ENCODE results near the gene POLR2A. TPM values are rescaled to one million over a fixed set of nuclear protein-coding genes. Genes with fewer than 3 reads are reported as not detected.

Gene POLR2A
- total RNA-seq, 1 donor from 2014 or later = 198 TPM

DNA sequence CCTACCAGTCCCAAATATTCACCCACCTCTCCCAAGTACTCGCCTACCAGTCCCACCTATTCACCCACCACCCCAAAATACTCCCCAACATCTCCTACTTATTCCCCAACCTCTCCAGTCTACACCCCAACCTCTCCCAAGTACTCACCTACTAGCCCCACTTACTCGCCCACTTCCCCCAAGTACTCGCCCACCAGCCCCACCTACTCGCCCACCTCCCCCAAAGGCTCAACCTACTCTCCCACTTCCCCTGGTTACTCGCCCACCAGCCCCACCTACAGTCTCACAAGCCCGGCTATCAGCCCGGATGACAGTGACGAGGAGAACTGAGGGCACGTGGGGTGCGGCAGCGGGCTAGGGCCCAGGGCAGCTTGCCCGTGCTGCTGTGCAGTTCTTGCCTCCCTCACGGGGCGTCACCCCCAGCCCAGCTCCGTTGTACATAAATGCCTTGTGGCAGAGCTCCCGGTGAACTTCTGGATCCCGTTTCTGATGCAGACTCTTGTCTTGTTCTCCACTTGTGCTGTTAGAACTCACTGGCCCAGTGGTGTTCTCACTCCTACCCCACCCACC lies 29.8 kb downstream of the POLR2A start:
- TF ChIP-seq, protein P1, sequence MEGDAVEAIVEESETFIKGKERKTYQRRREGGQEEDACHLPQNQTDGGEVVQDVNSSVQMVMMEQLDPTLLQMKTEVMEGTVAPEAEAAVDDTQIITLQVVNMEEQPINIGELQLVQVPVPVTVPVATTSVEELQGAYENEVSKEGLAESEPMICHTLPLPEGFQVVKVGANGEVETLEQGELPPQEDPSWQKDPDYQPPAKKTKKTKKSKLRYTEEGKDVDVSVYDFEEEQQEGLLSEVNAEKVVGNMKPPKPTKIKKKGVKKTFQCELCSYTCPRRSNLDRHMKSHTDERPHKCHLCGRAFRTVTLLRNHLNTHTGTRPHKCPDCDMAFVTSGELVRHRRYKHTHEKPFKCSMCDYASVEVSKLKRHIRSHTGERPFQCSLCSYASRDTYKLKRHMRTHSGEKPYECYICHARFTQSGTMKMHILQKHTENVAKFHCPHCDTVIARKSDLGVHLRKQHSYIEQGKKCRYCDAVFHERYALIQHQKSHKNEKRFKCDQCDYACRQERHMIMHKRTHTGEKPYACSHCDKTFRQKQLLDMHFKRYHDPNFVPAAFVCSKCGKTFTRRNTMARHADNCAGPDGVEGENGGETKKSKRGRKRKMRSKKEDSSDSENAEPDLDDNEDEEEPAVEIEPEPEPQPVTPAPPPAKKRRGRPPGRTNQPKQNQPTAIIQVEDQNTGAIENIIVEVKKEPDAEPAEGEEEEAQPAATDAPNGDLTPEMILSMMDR (IDR thresholded peaks at IDR 0.05; ENCODE audit: unreplicated experiment) = no peak
- H3K9me3 Mint-ChIP-seq (ENCODE audit: unreplicated experiment) = no peaks in the 10 kb centered on the region
- H3K27ac Mint-ChIP-seq (ENCODE audit: unreplicated experiment) = no peak overlapping the region
- H3K4me3 Mint-ChIP-seq (ENCODE audit: unreplicated experiment) = no peak overlapping the region
- no peak for DNase-seq (ENCODE audit: low spot score)
- H3K27me3 Mint-ChIP-seq (ENCODE audit: unreplicated experiment) = peaks cover 9% of the 10 kb centered on the region
- H3K36me3 Mint-ChIP-seq (ENCODE audit: low read depth, unreplicated experiment) = peaks cover 33% of the 10 kb centered on the region
- no peaks in the 10 kb centered on the region for H3K4me1 Mint-ChIP-seq (ENCODE audit: unreplicated experiment)

DNA sequence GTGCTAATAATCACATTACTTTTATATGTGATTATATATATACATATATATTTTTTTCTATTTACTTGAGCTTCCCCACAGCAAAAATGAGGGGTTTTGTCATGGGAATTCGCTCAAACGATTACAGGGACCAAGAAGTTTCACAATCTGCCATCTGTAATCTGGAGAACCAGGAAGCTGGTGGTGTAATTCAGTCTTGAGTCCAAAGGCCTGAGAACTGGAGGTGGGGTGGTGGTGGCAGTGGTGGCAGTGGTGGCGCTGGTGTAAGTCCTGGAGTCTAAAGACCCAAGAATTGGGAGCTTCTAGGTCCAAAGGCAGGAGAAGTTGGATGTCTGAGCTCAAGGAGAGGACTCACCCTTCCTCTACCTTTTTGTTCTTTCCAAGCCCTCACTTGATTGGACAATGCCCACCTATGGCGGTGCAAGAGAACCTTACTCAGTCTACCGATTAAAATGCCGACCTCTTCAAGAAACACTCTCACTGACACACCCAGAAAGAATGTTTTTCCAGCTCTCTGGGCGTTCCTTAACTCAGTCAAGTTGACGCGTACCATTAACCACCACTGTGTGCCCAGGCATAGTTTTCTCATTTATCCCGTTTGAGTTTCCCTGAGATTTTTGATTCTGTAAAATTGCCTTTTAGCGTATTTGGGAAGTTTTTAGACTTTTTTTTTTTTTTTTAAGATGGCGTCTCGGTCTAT lies 31.9 kb downstream of the POLR2A start:
- DNase-seq (ENCODE audit: low spot score) = no peak
- H3K36me3 Mint-ChIP-seq (ENCODE audit: low read depth, unreplicated experiment) = peaks cover 20% of the 10 kb centered on the region
- peaks cover 5% of the 10 kb centered on the region for H3K27me3 Mint-ChIP-seq (ENCODE audit: unreplicated experiment)
- peak overlapping the region; percentile 47 for H3K4me3 Mint-ChIP-seq (ENCODE audit: unreplicated experiment)
- no peaks in the 10 kb centered on the region for H3K9me3 Mint-ChIP-seq (ENCODE audit: unreplicated experiment)
- no peaks in the 10 kb centered on the region for H3K4me1 Mint-ChIP-seq (ENCODE audit: unreplicated experiment)
- TF ChIP-seq, protein P1 (IDR thresholded peaks at IDR 0.05; ENCODE audit: unreplicated experiment) = no peak
- H3K27ac Mint-ChIP-seq (ENCODE audit: unreplicated experiment) = no peak overlapping the region

DNA sequence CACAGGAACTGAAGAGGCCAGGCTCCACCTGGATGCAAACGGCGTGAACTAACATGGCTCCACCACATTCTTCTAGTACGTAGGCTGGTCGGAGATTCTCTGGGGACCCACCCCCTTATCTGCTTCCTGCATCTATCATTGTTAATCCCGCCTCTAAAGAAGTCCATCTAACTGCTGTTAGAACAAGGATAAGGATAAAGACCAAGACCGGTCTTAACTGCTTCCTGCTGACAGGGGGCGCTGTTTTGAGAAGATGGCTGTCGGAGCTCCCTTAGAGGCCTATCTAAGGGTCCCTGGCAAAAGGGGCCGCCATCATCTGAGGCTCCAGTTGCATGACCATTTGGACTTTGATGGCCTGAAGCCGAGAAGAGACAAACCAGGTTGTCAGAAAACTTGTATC lies 38.9 kb downstream of the POLR2A start:
- peaks cover 3% of the 10 kb centered on the region for H3K9me3 Mint-ChIP-seq (ENCODE audit: unreplicated experiment)
- H3K27me3 Mint-ChIP-seq (ENCODE audit: unreplicated experiment) = peaks cover 2% of the 10 kb centered on the region
- TF ChIP-seq, protein P1 (IDR thresholded peaks at IDR 0.05; ENCODE audit: unreplicated experiment) = peak; percentile 25
- no peak overlapping the region for H3K4me3 Mint-ChIP-seq (ENCODE audit: unreplicated experiment)
- no peak for DNase-seq (ENCODE audit: low spot score)
- no peak overlapping the region for H3K27ac Mint-ChIP-seq (ENCODE audit: unreplicated experiment)
- no peaks in the 10 kb centered on the region for H3K4me1 Mint-ChIP-seq (ENCODE audit: unreplicated experiment)
- no peaks in the 10 kb centered on the region for H3K36me3 Mint-ChIP-seq (ENCODE audit: low read depth, unreplicated experiment)

DNA sequence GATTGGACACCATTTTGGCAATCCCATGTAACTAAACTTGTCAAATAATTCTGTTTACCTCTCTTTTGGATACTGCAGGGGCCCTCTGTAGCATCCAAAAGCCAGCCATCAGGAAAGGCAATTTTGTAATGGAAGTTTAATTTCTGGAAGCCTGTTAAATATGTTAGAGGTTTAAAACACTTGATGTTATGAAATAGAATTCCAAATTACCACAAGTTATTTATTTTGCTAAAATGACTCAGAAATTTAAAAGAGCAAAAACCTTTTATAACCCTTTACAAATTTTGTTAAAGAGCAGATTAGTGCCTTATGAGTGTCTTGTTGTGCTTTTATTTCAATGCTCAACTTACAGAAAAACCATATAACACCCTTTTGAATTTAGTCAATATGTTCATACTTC lies 44.7 kb downstream of the POLR2A start:
- Mint-ChIP-seq H3K4me3 (ENCODE audit: unreplicated experiment) (no peak overlapping the region), H3K27ac (ENCODE audit: unreplicated experiment) (no peak overlapping the region), H3K4me1 (ENCODE audit: unreplicated experiment) (no peaks in the 10 kb centered on the region), H3K27me3 (ENCODE audit: unreplicated experiment) (no peaks in the 10 kb centered on the region), H3K36me3 (ENCODE audit: low read depth, unreplicated experiment) (peaks cover 4% of the 10 kb centered on the region), H3K9me3 (ENCODE audit: unreplicated experiment) (peaks cover 3% of the 10 kb centered on the region)
- TF ChIP-seq, protein P1 (IDR thresholded peaks at IDR 0.05; ENCODE audit: unreplicated experiment) = no peak
- no peak for DNase-seq (ENCODE audit: low spot score)

Data from endothelial cell (in vitro differentiated cells).